Ectodermal cell (in vitro differentiated cells): ENCODE measurements around the gene MACC1.

ENCODE experiments used
- H3K27ac ChIP-seq: 2 replicates; pipeline ENCODE4 v1.7.0; 2013; ENCODE audit warnings: mild to moderate bottlenecking, low read depth, low read length; ENCODE audit not compliant: insufficient read depth, poor library complexity, severe bottlenecking
- H3K27me3 ChIP-seq: 2 replicates; pipeline ENCODE4 v1.7.0; 2013; ENCODE audit warnings: mild to moderate bottlenecking, low read length; ENCODE audit not compliant: insufficient read depth, control insufficient read depth, poor library complexity, severe bottlenecking
- H3K36me3 ChIP-seq: one replicate; pipeline ENCODE4 v1.7.0; 2013; ENCODE audit warnings: low read length; ENCODE audit not compliant: control insufficient read depth, insufficient read depth
- H3K4me1 ChIP-seq: one replicate; pipeline ENCODE4 v1.7.0; 2013; ENCODE audit warnings: low read length; ENCODE audit not compliant: control insufficient read depth, insufficient read depth
- H3K4me3 ChIP-seq: 2 replicates; pipeline ENCODE4 v1.7.0; 2013; ENCODE audit warnings: low read depth, low read length, control low read depth; ENCODE audit not compliant: insufficient read depth
- H3K9me3 ChIP-seq: 2 replicates; pipeline ENCODE4 v1.7.0; 2013; ENCODE audit warnings: mild to moderate bottlenecking, low read length, moderate library complexity; ENCODE audit not compliant: control insufficient read depth
- WGBS, 2 experiments: methylation state at CpG; one replicate each; pipeline ENCODE4 v1.1.7; 2013; ENCODE audit warnings: missing lambda C conversion rate in 2 of 2; 5-methylcytosine and 5-hydroxymethylcytosine counted together

Gene MACC1

GRCh38 chr7:20102982-20103381 is 114.2 kb downstream of the MACC1 start:
- Histone ChIP-seq H3K9me3 (no peaks in the 10 kb centered on the region), H3K27ac (no peak overlapping the region), H3K4me1 (no peaks in the 10 kb centered on the region), H3K36me3 (no peaks in the 10 kb centered on the region), H3K27me3 (no peaks in the 10 kb centered on the region), H3K4me3 (no peak overlapping the region)
- WGBS, 2 experiments = 83 to 93% methylated on average over 1 of the region's 1 CpG

GRCh38 chr7:20095862-20096261 is 121.3 kb downstream of the MACC1 start:
- no peaks in the 10 kb centered on the region for H3K27me3 ChIP-seq
- 89 to 90% methylated on average over 1 of the region's 1 CpG for WGBS, 2 experiments
- no peaks in the 10 kb centered on the region for H3K36me3 ChIP-seq
- H3K9me3 ChIP-seq = no peaks in the 10 kb centered on the region
- H3K4me3 ChIP-seq = no peak overlapping the region
- H3K4me1 ChIP-seq = no peaks in the 10 kb centered on the region
- no peak overlapping the region for H3K27ac ChIP-seq

GRCh38 chr7:20095436-20095835 is 121.7 kb downstream of the MACC1 start:
- 92 to 94% methylated on average over 3 to 4 of the region's 4 CpGs for WGBS, 2 experiments
- no peak overlapping the region for H3K27ac ChIP-seq
- no peaks in the 10 kb centered on the region for H3K9me3 ChIP-seq
- no peaks in the 10 kb centered on the region for H3K4me1 ChIP-seq
- no peak overlapping the region for H3K4me3 ChIP-seq
- H3K27me3 ChIP-seq = no peaks in the 10 kb centered on the region
- no peaks in the 10 kb centered on the region for H3K36me3 ChIP-seq

- Histone ChIP-seq H3K4me3 (no peak overlapping the region), H3K27ac (no peak overlapping the region), H3K27me3 (no peaks in the 10 kb centered on the region), H3K36me3 (no peaks in the 10 kb centered on the region), H3K9me3 (no peaks in the 10 kb centered on the region), H3K4me1 (no peaks in the 10 kb centered on the region)
- WGBS, 2 experiments = 90 to 96% methylated on average over 5 to 6 of the region's 6 CpGs
These were observed 127.8 kb downstream of the MACC1 start for GRCh38 chr7:20089431-20089830.

GRCh38 chr7:20085086-20085485 is 132.1 kb downstream of the MACC1 start:
- Histone ChIP-seq H3K36me3 (no peaks in the 10 kb centered on the region), H3K9me3 (no peaks in the 10 kb centered on the region), H3K4me1 (no peaks in the 10 kb centered on the region), H3K27ac (no peak overlapping the region), H3K27me3 (no peaks in the 10 kb centered on the region), H3K4me3 (no peak overlapping the region)
- 93 to 95% methylated on average over 4 of the region's 4 CpGs for WGBS, 2 experiments
